ENCODE data around the gene OPHN1. TPM values are rescaled to one million over a fixed set of nuclear protein-coding genes. Genes with fewer than 3 reads are reported as not detected.

The OPHN1 gene
- total RNA-seq, 2 donors from 2014 or later, result 5.0 to 5.9 TPM

DNA sequence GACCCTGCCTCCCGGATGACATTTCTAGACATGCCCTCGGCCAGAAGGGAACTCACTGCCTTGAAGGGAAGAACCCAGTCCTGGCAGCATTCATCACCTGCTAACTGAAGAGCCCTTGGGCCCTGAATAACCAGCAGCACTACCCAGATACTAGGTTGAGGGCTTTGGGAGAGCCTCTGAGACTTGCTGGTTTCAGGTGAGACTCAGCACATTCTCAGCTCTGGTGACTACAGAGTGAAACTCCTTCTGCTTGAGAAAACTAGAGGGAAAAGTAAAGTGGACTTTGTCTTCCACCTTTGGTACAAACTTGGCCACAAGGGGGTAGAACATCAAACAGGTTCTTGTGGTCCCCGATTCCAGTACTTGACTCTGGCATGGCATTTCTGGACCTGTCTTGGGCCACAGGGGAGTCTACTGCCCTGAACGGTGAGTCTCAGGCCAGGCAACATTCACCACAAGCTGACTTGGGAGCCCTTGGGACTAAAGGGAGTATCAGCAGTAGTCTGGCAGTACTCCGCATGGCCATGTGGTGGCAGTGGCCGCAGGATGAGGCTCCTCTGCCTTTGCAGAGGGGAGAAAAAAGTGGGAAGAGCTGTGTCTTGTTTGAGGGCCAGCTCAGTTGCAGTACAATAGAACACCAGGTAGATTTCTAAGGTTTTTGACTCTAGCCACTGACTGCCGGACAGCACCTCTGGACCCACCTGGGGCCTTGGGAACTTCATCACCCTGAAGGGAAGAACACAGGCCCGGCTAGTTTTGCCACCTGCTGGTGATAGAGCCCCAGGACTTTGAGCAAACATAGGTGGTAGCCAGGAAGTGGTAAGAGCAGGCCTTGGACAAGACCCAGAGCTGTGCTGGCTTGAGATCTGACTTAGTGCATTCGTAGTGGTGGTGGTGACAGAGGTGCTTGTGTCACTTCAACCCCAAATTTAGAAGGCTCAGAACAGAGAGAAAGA is 414.8 kb downstream of the OPHN1 start:
- H3K4me1 ChIP-seq (ENCODE audit: control insufficient read depth in 1 of 2, low read depth in 2 of 2), result no peaks in the 10 kb centered on the region
- TF ChIP-seq, protein P1, sequence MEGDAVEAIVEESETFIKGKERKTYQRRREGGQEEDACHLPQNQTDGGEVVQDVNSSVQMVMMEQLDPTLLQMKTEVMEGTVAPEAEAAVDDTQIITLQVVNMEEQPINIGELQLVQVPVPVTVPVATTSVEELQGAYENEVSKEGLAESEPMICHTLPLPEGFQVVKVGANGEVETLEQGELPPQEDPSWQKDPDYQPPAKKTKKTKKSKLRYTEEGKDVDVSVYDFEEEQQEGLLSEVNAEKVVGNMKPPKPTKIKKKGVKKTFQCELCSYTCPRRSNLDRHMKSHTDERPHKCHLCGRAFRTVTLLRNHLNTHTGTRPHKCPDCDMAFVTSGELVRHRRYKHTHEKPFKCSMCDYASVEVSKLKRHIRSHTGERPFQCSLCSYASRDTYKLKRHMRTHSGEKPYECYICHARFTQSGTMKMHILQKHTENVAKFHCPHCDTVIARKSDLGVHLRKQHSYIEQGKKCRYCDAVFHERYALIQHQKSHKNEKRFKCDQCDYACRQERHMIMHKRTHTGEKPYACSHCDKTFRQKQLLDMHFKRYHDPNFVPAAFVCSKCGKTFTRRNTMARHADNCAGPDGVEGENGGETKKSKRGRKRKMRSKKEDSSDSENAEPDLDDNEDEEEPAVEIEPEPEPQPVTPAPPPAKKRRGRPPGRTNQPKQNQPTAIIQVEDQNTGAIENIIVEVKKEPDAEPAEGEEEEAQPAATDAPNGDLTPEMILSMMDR (IDR thresholded peaks at IDR 0.05), result no peak
- no peak for DNase-seq (ENCODE audit: low spot score)
- H3K27me3 ChIP-seq (replicated peaks; ENCODE audit: insufficient read depth), result no peaks in the 10 kb centered on the region
- no peak overlapping the region for H3K27ac ChIP-seq
- no peak for ATAC-seq (ENCODE audit: insufficient number of reproducible peaks, low FRiP score, low read depth)
- H3K9me3 ChIP-seq, result no peaks in the 10 kb centered on the region
- no peaks in the 10 kb centered on the region for H3K36me3 ChIP-seq
- no peak overlapping the region for H3K4me3 ChIP-seq

DNA sequence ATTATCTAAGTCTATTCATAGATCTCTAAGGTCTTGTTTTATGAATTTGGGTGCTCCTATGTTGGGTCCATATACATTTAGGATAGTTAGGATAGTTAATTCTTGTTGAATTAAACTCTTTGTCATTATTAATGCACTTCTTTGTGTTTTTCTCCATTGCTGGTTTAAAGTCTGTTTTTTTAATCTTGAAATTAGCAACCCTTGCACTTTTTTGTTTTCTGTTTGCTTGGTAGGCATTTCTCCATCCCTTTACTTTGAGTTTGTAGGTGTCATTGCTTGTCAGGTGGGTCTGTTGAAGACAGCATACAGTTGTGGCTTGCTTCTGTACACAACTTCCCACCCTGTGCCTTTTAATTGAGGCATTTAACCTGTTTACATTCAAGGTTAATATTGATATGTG is 434.8 kb downstream of the OPHN1 start:
- ATAC-seq (ENCODE audit: insufficient number of reproducible peaks, low FRiP score, low read depth) (no peak), DNase-seq (ENCODE audit: low spot score) (no peak)
- Histone ChIP-seq H3K4me1 (ENCODE audit: control insufficient read depth in 1 of 2, low read depth in 2 of 2) (no peaks in the 10 kb centered on the region), H3K4me3 (no peak overlapping the region), H3K9me3 (no peaks in the 10 kb centered on the region), H3K27me3 (replicated peaks; ENCODE audit: insufficient read depth) (no peaks in the 10 kb centered on the region), H3K27ac (no peak overlapping the region), H3K36me3 (no peaks in the 10 kb centered on the region)
- TF ChIP-seq, protein P1 (IDR thresholded peaks at IDR 0.05), result no peak

Other genes with a start within 250 kb of the OPHN1 start
- 10 to 100 TPM; 24.0 to 35.6 TPM for gene YIPF6, start 65.6 kb upstream of the OPHN1 start, total RNA-seq
- gene STARD8, start 214.2 kb upstream of the OPHN1 start, total RNA-seq, result 10 to 100 TPM; 15.8 to 19.8 TPM